ENCODE data around the gene NPFF.

The NPFF gene

GRCh38 chr12:53532021-53532420 is 24.7 kb upstream of the NPFF start:
- TF ChIP-seq EP300 (IDR thresholded peaks at IDR 0.05; ENCODE audit: borderline replicate concordance) (no peak), YY1 (IDR thresholded peaks at IDR 0.05; ENCODE audit: low read depth) (no peak), NFIC (IDR thresholded peaks at IDR 0.05) (no peak), TAF1 (IDR thresholded peaks at IDR 0.05; ENCODE audit: low read depth) (no peak), ZBTB7A (IDR thresholded peaks at IDR 0.05; ENCODE audit: low read depth) (no peak), USF1 (IDR thresholded peaks at IDR 0.05) (no peak), RAD21 (IDR thresholded peaks at IDR 0.05; ENCODE audit: low read depth) (no peak)
- TF ChIP-seq, protein P1, sequence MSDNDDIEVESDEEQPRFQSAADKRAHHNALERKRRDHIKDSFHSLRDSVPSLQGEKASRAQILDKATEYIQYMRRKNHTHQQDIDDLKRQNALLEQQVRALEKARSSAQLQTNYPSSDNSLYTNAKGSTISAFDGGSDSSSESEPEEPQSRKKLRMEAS (IDR thresholded peaks at IDR 0.05) = no peak

DNA sequence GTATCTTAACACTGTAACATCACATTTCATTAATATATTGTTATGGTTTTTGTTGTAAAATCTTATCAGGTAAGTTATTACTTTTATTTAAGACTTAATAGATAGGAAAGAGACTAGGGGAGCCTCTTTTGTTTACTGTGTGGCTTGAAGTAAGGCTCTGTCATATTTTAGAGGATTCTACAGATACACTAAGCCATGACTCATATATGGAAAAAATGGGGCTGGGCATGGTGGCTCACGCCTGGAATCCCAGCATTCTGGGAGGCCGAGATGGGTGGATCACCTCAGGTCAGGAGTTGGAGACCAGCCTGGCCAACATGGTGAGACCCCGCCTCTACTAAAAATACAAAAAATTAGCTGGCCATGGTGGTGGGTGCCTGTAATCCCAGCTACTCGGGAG is 23.6 kb upstream of the NPFF start:
- TF ChIP-seq REST (IDR thresholded peaks at IDR 0.05; ENCODE audit: low read depth) (no peak), ZBTB7A (IDR thresholded peaks at IDR 0.05; ENCODE audit: low read depth) (no peak), YY1 (IDR thresholded peaks at IDR 0.05; ENCODE audit: low read depth) (no peak)

- TF ChIP-seq, protein P1 (IDR thresholded peaks at IDR 0.05) = no peak
- TF ChIP-seq FOXM1 (IDR thresholded peaks at IDR 0.05; ENCODE audit: borderline replicate concordance, low read depth) = no peak
- no peak for TF ChIP-seq TAF1 (IDR thresholded peaks at IDR 0.05; ENCODE audit: low read depth)
- TF ChIP-seq ZBTB7A (IDR thresholded peaks at IDR 0.05; ENCODE audit: low read depth) = no peak
- TF ChIP-seq TCF12 (IDR thresholded peaks at IDR 0.05; ENCODE audit: low read depth) = no peak
- no peak for TF ChIP-seq REST (IDR thresholded peaks at IDR 0.05; ENCODE audit: low read depth)
- no peak for TF ChIP-seq EGR1 (IDR thresholded peaks at IDR 0.05)
Observed at GRCh38 chr12:53530061-53530460, 22.8 kb upstream of the NPFF start.

- no peak for TF ChIP-seq YY1 (IDR thresholded peaks at IDR 0.05; ENCODE audit: low read depth)
- no peak for TF ChIP-seq TEAD4 (IDR thresholded peaks at IDR 0.05)
Observed at GRCh38 chr12:53524476-53524875, 17.2 kb upstream of the NPFF start.

DNA sequence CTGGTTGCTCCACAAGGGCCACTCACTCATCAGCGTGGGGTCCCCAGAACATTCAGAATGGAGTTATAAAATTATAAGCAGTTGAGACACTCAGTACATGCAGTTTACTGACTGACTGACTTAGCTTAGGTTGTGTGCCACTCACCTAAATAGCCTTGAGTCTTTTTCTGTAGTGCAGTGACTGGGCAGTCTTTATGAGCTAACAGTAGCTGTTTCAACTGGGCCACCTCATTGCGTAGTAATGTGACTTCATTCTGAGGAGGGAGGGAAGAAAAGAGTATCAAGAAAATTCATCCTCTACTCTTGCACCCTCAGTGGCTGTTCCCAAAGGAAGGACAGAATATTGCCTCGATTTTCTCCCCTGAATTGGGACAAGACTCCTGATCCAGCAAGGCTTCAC is 15.8 kb upstream of the NPFF start:
- TF ChIP-seq RAD21 (IDR thresholded peaks at IDR 0.05; ENCODE audit: low read depth) (no peak), FOXM1 (IDR thresholded peaks at IDR 0.05; ENCODE audit: borderline replicate concordance, low read depth) (no peak)

- TF ChIP-seq CREB1 (IDR thresholded peaks at IDR 0.05; ENCODE audit: low read depth) (no peak), RAD21 (IDR thresholded peaks at IDR 0.05; ENCODE audit: low read depth) (no peak), NFIC (IDR thresholded peaks at IDR 0.05) (no peak), CEBPB (IDR thresholded peaks at IDR 0.05) (no peak), TAF1 (IDR thresholded peaks at IDR 0.05; ENCODE audit: low read depth) (no peak), REST (IDR thresholded peaks at IDR 0.05; ENCODE audit: low read depth) (no peak), USF1 (IDR thresholded peaks at IDR 0.05) (no peak), EP300 (IDR thresholded peaks at IDR 0.05; ENCODE audit: borderline replicate concordance) (no peak), EGR1 (IDR thresholded peaks at IDR 0.05) (no peak), FOXM1 (IDR thresholded peaks at IDR 0.05; ENCODE audit: borderline replicate concordance, low read depth) (no peak), YY1 (IDR thresholded peaks at IDR 0.05; ENCODE audit: low read depth) (no peak), TEAD4 (IDR thresholded peaks at IDR 0.05) (no peak), TCF12 (IDR thresholded peaks at IDR 0.05; ENCODE audit: low read depth) (no peak), ZBTB7A (IDR thresholded peaks at IDR 0.05; ENCODE audit: low read depth) (no peak)
- TF ChIP-seq, protein P1 (IDR thresholded peaks at IDR 0.05) = no peak
Observed at GRCh38 chr12:53518381-53518780, 11.1 kb upstream of the NPFF start.
